Caco-2 (cell line): ENCODE data around the gene MFAP1. TPM values are rescaled to one million over a fixed set of nuclear protein-coding genes. Genes with fewer than 3 reads are reported as not detected.

ENCODE experiments used
- Bru-seq: library from RNA; stranded (reverse); fragments of 400-500 nt; gene quantifications from one replicate; lab custom pipeline; 2021; lab: Mats Ljungman, UMichigan
- BruChase-seq, 2 experiments: library from RNA; stranded (reverse); fragments of 400-500 nt; gene quantifications; one replicate each; lab custom pipeline; 2021; lab: Mats Ljungman, UMichigan
- BruUV-seq: library from RNA; stranded (reverse); fragments of 400-500 nt; replicated peaks from 2 replicates; lab custom pipeline; 2021; lab: Mats Ljungman, UMichigan
- CTCF ChIA-PET: fragments of 300-600 bp; sonication (Branson Sonifier 250); formaldehyde crosslinking; loops from one replicate; lab custom pipeline; 2022; ENCODE audit warnings: antibody characterized with exemption; lab: Charles Lee
- POLR2A ChIA-PET: fragments of 300-600 bp; sonication (Branson Sonifier 250); formaldehyde crosslinking; loops from one replicate; lab custom pipeline; 2022; ENCODE audit warnings: antibody characterized with exemption; lab: Charles Lee
- DNase-seq, 2 experiments: peaks; one replicate each; pipeline versions ENCODE4 v3.0.0 to v3.0.0-alpha.2; 2020 to 2022
- H3K27me3 ChIP-seq: replicated peaks from 2 replicates; pipeline ENCODE4 v1.6.0; 2011; ENCODE audit warnings: low read length; ENCODE audit not compliant: control insufficient read depth, insufficient read depth
- H3K36me3 ChIP-seq: 2 replicates; pipeline ENCODE4 v1.5.1; 2011; ENCODE audit warnings: low read length; ENCODE audit not compliant: control insufficient read depth, insufficient read depth
- H3K4me1 ChIP-seq: fragments of 250-450 bp; sonication (Bioruptor Pico); 2 replicates; pipeline ENCODE4 v1.5.1; 2020; ENCODE audit warnings: mild to moderate bottlenecking
- H3K4me3 ChIP-seq: 2 replicates; pipeline ENCODE4 v1.5.1; 2011; ENCODE audit warnings: low read depth, mild to moderate bottlenecking, control low read depth, low read length
- H3K9me3 ChIP-seq: fragments of 250-450 bp; sonication (Bioruptor Pico); 2 replicates; pipeline ENCODE4 v1.5.1; 2020; ENCODE audit warnings: mild to moderate bottlenecking, moderate library complexity
- H3K27ac Mint-ChIP-seq: one replicate; pipeline ENCODE4 v1.8.0; 2022; ENCODE audit warnings: mixed read lengths; ENCODE audit not compliant: unreplicated experiment
- H3K27me3 Mint-ChIP-seq: one replicate; pipeline ENCODE4 v1.8.0; 2022; ENCODE audit warnings: mixed read lengths; ENCODE audit not compliant: insufficient read depth, unreplicated experiment
- H3K36me3 Mint-ChIP-seq: one replicate; pipeline ENCODE4 v1.8.0; 2022; ENCODE audit warnings: mild to moderate bottlenecking, mixed read lengths; ENCODE audit not compliant: insufficient read depth, unreplicated experiment
- H3K4me1 Mint-ChIP-seq: one replicate; pipeline ENCODE4 v1.8.0; 2022; ENCODE audit warnings: low read depth, mixed read lengths; ENCODE audit not compliant: unreplicated experiment
- H3K4me3 Mint-ChIP-seq: one replicate; pipeline ENCODE4 v1.8.0; 2022; ENCODE audit warnings: mild to moderate bottlenecking, moderate library complexity, mixed read lengths; ENCODE audit not compliant: unreplicated experiment
- H3K9me3 Mint-ChIP-seq: one replicate; pipeline ENCODE4 v1.8.0; 2022; ENCODE audit warnings: mixed read lengths; ENCODE audit not compliant: unreplicated experiment
- intact Hi-C: fragments of 100-400 bp; cut with micrococcal nuclease; formaldehyde crosslinking; loops from one replicate; pipeline ENCODE4 v1.10.0; 2022; ENCODE audit not compliant: unreplicated experiment
- long read RNA-seq: library from polyadenylated mRNA; stranded (forward); transcript quantifications from one replicate; pipeline ENCODE4 v2.0.0, GENCODE V29; 2022
- total RNA-seq: library from RNA; stranded (reverse); gene quantifications from 2 replicates; pipeline ENCODE4 v1.2.3, GENCODE V29; 2022
- TF ChIP-seq, protein P1 (sequence below), 2 experiments: fragments of 200-600 bp in 1 of 2; IDR thresholded peaks; 1 replicate in 1 of 2; 2 replicates in 1 of 2; pipeline versions ENCODE4 v1.5.1 to v1.8.0; 2011 to 2022; ENCODE audit warnings: antibody characterized with exemption in 1 of 2, control low read depth in 1 of 2, inconsistent platforms in 1 of 2, low read depth in 1 of 2, low read length in 1 of 2, mild to moderate bottlenecking in 1 of 2, moderate library complexity in 1 of 2; ENCODE audit not compliant: insufficient read depth in 1 of 2, severe bottlenecking in 1 of 2, unreplicated experiment in 1 of 2

The MFAP1 gene, protein sequence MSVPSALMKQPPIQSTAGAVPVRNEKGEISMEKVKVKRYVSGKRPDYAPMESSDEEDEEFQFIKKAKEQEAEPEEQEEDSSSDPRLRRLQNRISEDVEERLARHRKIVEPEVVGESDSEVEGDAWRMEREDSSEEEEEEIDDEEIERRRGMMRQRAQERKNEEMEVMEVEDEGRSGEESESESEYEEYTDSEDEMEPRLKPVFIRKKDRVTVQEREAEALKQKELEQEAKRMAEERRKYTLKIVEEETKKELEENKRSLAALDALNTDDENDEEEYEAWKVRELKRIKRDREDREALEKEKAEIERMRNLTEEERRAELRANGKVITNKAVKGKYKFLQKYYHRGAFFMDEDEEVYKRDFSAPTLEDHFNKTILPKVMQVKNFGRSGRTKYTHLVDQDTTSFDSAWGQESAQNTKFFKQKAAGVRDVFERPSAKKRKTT
- total RNA-seq (37.1 and 37.4 TPM in 2 replicates), Bru-seq, nascent RNA (percentile 74 among the genes with signal in this experiment), BruChase-seq, experiment 1, labeled RNA remaining after a 2-hour chase (percentile 83 among the genes with signal in this experiment), BruChase-seq, experiment 2, labeled RNA remaining after a 6-hour chase (percentile 92 among the genes with signal in this experiment)
- long read RNA-seq, transcript MFAP1-201 (9 exons, 2,155 nt), result major isoform, 141 of 147 reads
- long read RNA-seq, partial matches to known transcripts, result 4 of 147 reads
- long read RNA-seq, other reads (novel, unspliced or antisense), result 2 of 147 reads

DNA sequence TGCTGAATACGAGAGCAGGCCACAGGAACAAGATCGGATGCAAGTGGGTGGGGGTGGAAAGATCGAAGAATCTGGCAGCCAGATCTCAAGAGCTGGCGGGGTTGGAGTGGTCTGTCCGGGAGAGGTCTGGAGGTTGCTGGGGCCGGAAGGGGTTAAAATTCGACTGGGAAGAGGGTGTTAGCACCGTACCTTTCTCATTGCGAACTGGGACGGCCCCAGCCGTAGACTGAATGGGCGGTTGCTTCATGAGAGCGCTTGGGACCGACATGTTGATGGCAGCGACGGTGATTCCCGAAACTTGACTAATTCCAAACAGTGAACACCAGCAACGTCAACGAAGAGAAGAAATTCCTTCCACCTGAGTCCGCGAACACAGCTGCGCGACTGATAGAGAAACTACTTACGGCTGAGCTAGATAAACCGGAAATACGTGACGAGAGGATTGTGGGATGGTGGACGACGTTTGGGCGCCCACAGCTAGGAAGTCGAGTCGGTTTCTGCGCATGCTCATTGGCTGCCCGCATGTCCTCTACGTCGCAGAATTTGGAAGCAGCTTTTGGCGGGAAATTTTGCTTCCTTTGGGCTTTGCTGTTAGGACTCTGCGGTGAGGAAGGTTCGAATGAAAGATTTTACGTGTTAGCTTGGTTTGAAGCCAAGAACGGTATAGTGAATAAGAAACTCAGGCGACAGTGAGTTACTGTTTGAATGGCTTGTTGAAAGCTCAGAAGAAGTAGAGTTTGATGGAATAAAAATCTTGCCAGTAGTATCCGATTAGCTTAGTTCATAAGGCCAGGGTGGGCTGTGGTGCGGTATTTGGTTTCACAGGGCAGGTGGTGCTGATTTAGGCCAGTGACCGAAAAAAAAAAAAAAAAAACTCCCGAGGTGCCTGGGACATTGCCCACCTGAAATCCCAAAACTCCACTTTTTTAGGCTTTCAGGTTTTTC, at the start of gene MFAP1:
TSS of gene MFAP1 (minus strand) at position 389 of the 945 bp plus-strand sequence. CDS start at position 268, 121 bp downstream.
- H3K4me1 ChIP-seq, result 0 out of 2 replicates have a peak, but pooled peaks cover 6% of the 10 kb centered on the region
- peaks cover 24% of the 10 kb centered on the region for H3K36me3 Mint-ChIP-seq
- H3K9me3 Mint-ChIP-seq, result no peaks in the 10 kb centered on the region
- H3K4me1 Mint-ChIP-seq, result peaks cover 21% of the 10 kb centered on the region
- no peaks in the 10 kb centered on the region for H3K27me3 ChIP-seq
- H3K9me3 ChIP-seq, result no peaks in the 10 kb centered on the region
- TSS peak; percentile 77 for BruUV-seq
- H3K4me3 Mint-ChIP-seq, result peak within 1 kb of the TSS; percentile 95
- intact Hi-C loops, result loop anchor here (2.0 kb wide), 1 partner anchor 24 kb away; the partner anchor contains the start of genes HYPK and SERINC4
- H3K27ac Mint-ChIP-seq, result peak within 1 kb of the TSS; percentile 92
- TF ChIP-seq, protein P1, sequence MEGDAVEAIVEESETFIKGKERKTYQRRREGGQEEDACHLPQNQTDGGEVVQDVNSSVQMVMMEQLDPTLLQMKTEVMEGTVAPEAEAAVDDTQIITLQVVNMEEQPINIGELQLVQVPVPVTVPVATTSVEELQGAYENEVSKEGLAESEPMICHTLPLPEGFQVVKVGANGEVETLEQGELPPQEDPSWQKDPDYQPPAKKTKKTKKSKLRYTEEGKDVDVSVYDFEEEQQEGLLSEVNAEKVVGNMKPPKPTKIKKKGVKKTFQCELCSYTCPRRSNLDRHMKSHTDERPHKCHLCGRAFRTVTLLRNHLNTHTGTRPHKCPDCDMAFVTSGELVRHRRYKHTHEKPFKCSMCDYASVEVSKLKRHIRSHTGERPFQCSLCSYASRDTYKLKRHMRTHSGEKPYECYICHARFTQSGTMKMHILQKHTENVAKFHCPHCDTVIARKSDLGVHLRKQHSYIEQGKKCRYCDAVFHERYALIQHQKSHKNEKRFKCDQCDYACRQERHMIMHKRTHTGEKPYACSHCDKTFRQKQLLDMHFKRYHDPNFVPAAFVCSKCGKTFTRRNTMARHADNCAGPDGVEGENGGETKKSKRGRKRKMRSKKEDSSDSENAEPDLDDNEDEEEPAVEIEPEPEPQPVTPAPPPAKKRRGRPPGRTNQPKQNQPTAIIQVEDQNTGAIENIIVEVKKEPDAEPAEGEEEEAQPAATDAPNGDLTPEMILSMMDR (IDR thresholded peaks at IDR 0.05; ENCODE audit: insufficient read depth in 1 of 2, low read depth in 1 of 2, low read length in 1 of 2, severe bottlenecking in 1 of 2, unreplicated experiment in 1 of 2), result no peak
- no peaks in the 10 kb centered on the region for H3K36me3 ChIP-seq
- ChIA-PET CTCF (no interaction called here), POLR2A (interaction anchor here (0.5 to 1.4 kb wide), 9 partner anchors 9 to 1447 kb away, joined by 3 to 9 read pairs (median 4); partner anchors contain the start of genes CTDSPL2, HYPK, SERF2 and SERINC4)
- no peaks in the 10 kb centered on the region for H3K27me3 Mint-ChIP-seq
- DNase-seq, result peak; percentile 92 to 96
- H3K4me3 ChIP-seq, result peak within 1 kb of the TSS; percentile 79

DNA sequence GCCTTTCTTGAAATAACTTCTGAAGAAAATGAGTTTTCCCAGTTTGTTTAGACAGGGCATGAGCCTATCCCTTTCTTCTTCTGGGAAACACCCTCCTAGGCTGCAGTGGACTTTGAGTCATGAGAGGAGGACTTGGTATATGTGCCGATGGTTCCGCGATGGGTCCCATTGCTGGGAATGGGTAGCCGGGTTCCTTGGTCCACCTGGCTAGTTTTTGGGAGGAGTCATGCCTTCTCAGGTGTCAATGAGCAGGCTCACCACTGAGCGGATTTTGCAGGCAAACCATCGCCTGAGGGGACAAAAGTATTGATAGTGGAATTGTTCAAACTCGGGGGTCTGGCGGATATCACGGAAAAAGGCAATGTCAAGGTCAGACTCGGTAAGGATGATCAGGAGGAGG, 49.2 kb upstream of the MFAP1 start:
- H3K9me3 Mint-ChIP-seq, result no peaks in the 10 kb centered on the region
- peaks cover 21% of the 10 kb centered on the region for H3K4me1 ChIP-seq
- DNase-seq, result no peak
- no peaks in the 10 kb centered on the region for H3K9me3 ChIP-seq
- ChIA-PET CTCF (interaction anchor here (0.6 kb wide), 1 partner anchor 19 kb away, joined by 5 read pairs; no protein-coding TSS in a partner anchor), POLR2A (no interaction called here)
- no TSS peak for BruUV-seq
- H3K36me3 ChIP-seq, result no peaks in the 10 kb centered on the region; the same call in none of the 2 replicates
- H3K36me3 Mint-ChIP-seq, result peaks cover 73% of the 10 kb centered on the region
- H3K4me3 Mint-ChIP-seq, result no peak overlapping the region
- TF ChIP-seq, protein P1 (IDR thresholded peaks at IDR 0.05; ENCODE audit: insufficient read depth in 1 of 2, low read depth in 1 of 2, low read length in 1 of 2, severe bottlenecking in 1 of 2, unreplicated experiment in 1 of 2), result no peak
- no peak overlapping the region for H3K27ac Mint-ChIP-seq
- no peaks in the 10 kb centered on the region for H3K27me3 Mint-ChIP-seq
- no peaks in the 10 kb centered on the region for H3K27me3 ChIP-seq
- no peak overlapping the region for H3K4me3 ChIP-seq
- peaks cover 14% of the 10 kb centered on the region for H3K4me1 Mint-ChIP-seq
- intact Hi-C loops, result loop anchor here (10.0 kb wide), 1 partner anchor 631 kb away; no protein-coding TSS in a partner anchor
